GM23248 (cell line): ENCODE data around the gene NOTCH1. TPM values are rescaled to one million over a fixed set of nuclear protein-coding genes. Genes with fewer than 3 reads are reported as not detected.
"Not testable (repeated sequence)": the region's sequence is repeated elsewhere in the genome, so short reads cannot be mapped to it uniquely, and the experiment has no call there.

Experiments
- DNase-seq: peaks from one replicate; pipeline ENCODE4 v3.0.0-alpha.2; 2015
- H2AFZ ChIP-seq: fragments of 200-600 bp; sonication (generic); 2 replicates; pipeline ENCODE4 v1.6.1; 2016; ENCODE audit warnings: antibody characterized with exemption
- H3F3A ChIP-seq: fragments of 200-600 bp; sonication (generic); 2 replicates; pipeline ENCODE4 v1.6.1; 2016; ENCODE audit warnings: mild to moderate bottlenecking, antibody characterized with exemption, mixed run types; ENCODE audit not compliant: insufficient read depth
- H3K27ac ChIP-seq: fragments of 200-600 bp; sonication (generic); 2 replicates; pipeline ENCODE4 v1.5.1; 2016; ENCODE audit warnings: mild to moderate bottlenecking
- H3K27me3 ChIP-seq: fragments of 200-600 bp; sonication (generic); replicated peaks from 2 replicates; pipeline ENCODE4 v1.6.1; 2016; ENCODE audit warnings: mild to moderate bottlenecking; ENCODE audit not compliant: insufficient read depth
- H3K36me3 ChIP-seq: fragments of 200-600 bp; sonication (generic); 2 replicates; pipeline ENCODE4 v1.6.1; 2016; ENCODE audit warnings: low read depth, mild to moderate bottlenecking
- H3K4me1 ChIP-seq: fragments of 200-600 bp; sonication (generic); 2 replicates; pipeline ENCODE4 v1.6.1; 2016; ENCODE audit warnings: mild to moderate bottlenecking; ENCODE audit not compliant: insufficient read depth
- H3K4me2 ChIP-seq: fragments of 200-600 bp; sonication (generic); one replicate; pipeline ENCODE4 v1.6.1; 2016; ENCODE audit warnings: mild to moderate bottlenecking; ENCODE audit not compliant: unreplicated experiment
- H3K4me3 ChIP-seq: fragments of 200-600 bp; sonication (generic); 2 replicates; pipeline ENCODE4 v1.5.1; 2016; ENCODE audit warnings: mild to moderate bottlenecking
- H3K79me2 ChIP-seq: fragments of 200-600 bp; sonication (generic); 2 replicates; pipeline ENCODE4 v1.6.1; 2016; ENCODE audit warnings: mild to moderate bottlenecking; ENCODE audit not compliant: insufficient read depth
- H3K9ac ChIP-seq: fragments of 200-600 bp; sonication (generic); 2 replicates; pipeline ENCODE4 v1.6.1; 2016; ENCODE audit warnings: mild to moderate bottlenecking
- H3K9me2 ChIP-seq: fragments of 200-600 bp; sonication (generic); 2 replicates; pipeline ENCODE4 v1.6.1; 2016; ENCODE audit warnings: mixed run types, mild to moderate bottlenecking, moderate library complexity; ENCODE audit not compliant: insufficient read depth
- H3K9me3 ChIP-seq: fragments of 200-600 bp; sonication (generic); one replicate; pipeline ENCODE4 v1.6.1; 2017; ENCODE audit warnings: low read depth
- H4K20me1 ChIP-seq: fragments of 200-600 bp; sonication (generic); 2 replicates; pipeline ENCODE4 v1.6.0; 2016; ENCODE audit not compliant: insufficient read depth
- EZH2 ChIP-seq: fragments of 200-600 bp; sonication (generic); IDR thresholded peaks from 2 replicates; pipeline ENCODE4 v1.6.1; 2018; ENCODE audit warnings: antibody characterized with exemption, mild to moderate bottlenecking; ENCODE audit not compliant: insufficient read depth, poor library complexity, severe bottlenecking
- EZH2phosphoT487 ChIP-seq: fragments of 200-600 bp; sonication (generic); IDR thresholded peaks from 2 replicates; pipeline ENCODE4 v1.6.1; 2018; ENCODE audit warnings: antibody characterized with exemption, moderate library complexity, mild to moderate bottlenecking, low read depth; ENCODE audit not compliant: insufficient read depth
- WGBS, 2 experiments: methylation state at CpG; one replicate each; pipeline ENCODE4 v1.1.6; 2015 to 2017; ENCODE audit warnings: low lambda C conversion rate in 2 of 2, low coverage in 1 of 2; ENCODE audit errors: missing lambda C conversion rate in 2 of 2; 5-methylcytosine and 5-hydroxymethylcytosine counted together
- in situ Hi-C: fragments of 300-500 bp; cut with MboI; formaldehyde crosslinking; loops from 2 replicates; pipeline ENCODE4 v1.15.0; 2020
- polyA plus RNA-seq: library from polyadenylated mRNA; unstranded; fragments of >200 nt; fragmentation: Nextera tagmentation; extraction: Ambion mirVana; gene quantifications from 2 replicates; pipeline ENCODE4 v1.2.1, GENCODE V29; 2016
- total RNA-seq: library from RNA; depleted of rRNA; stranded (reverse); fragments of >200 nt; shearing (Covaris generic); gene quantifications from 2 replicates; pipeline ENCODE4 v1.2.3, GENCODE V29; 2014

NOTCH1 gene
- total and polyA plus RNA-seq, 2 experiments from 2014 or later, result 1.5 to 5.7 TPM

DNA sequence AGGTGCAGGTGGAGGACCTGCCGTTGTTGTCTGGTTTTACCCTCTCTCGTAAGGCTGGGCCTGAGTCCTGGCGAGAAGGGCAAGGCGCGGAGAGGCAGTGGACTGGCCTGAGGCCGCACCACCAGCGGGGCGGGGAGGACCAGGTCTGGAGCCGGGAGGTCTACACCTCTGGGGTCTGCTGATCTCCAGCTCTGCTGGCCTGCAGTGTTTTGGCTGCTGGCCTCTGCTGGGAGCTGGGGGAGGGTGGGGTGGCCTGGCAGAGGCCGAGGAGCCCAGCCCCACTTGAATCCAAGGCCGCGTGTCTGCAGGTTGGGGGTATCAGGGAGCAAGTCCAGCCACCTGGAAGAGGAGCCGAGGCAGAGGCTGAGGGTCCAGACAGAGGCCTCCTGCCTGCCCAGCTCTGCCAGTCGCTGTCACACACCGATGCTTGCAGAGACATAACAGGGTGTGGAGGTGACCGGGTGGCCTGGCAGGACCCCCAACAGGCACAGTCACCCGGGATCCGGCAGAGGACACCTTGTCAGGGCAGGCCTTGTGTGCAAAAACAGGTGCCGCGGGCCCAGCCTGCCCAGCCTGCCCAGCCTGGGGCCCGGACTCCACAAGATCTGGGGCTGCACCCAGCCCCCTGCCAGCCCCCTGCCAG, 29.9 kb upstream of the NOTCH1 start:
- Histone ChIP-seq H3K9me2 (no peaks in the 10 kb centered on the region), H3F3A (no peaks in the 10 kb centered on the region), H3K4me1 (no peaks in the 10 kb centered on the region), H3K9me3 (no peaks in the 10 kb centered on the region), H2AFZ (no peak overlapping the region), H3K4me2 (no peak overlapping the region), H3K4me3 (no peak overlapping the region), H3K27ac (no peak overlapping the region), H3K9ac (no peak overlapping the region), H3K36me3 (no peaks in the 10 kb centered on the region), H4K20me1 (no peaks in the 10 kb centered on the region), H3K27me3 (no peaks in the 10 kb centered on the region), H3K79me2 (no peaks in the 10 kb centered on the region)
- 74 to 82% methylated on average over 17 to 19 of the region's 21 CpGs for WGBS, 2 experiments
- in situ Hi-C loops, result no loop called here
- no peak for DNase-seq
- TF ChIP-seq EZH2 (no peak), EZH2phosphoT487 (no peak)

DNA sequence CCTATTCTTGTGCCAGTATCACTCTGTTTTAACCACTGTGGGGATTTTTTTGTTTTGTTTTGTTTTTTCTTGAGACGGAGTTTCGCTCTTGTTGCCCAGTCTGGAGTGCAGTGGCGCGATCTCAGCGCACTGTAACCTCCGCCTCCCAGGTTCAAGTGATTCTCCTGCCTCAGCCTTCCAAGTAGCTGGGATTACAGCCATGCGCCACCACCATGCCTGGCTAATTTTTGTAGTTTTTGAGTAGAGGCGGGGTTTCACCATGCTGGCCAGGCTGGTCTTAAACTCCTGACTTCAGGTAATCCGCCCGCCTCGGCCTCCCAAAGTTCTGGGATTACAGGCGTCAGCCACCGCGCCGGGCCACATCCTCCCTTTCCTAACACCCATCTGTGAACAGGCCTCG, 28.8 kb upstream of the NOTCH1 start:
- H3K27ac ChIP-seq, H3K9me2 ChIP-seq, H3K9ac ChIP-seq, H4K20me1 ChIP-seq, H3K4me2 ChIP-seq, H3F3A ChIP-seq, H3K36me3 ChIP-seq, H3K4me3 ChIP-seq, H3K27me3 ChIP-seq, H3K4me1 ChIP-seq, H3K79me2 ChIP-seq, in situ Hi-C loops, H2AFZ ChIP-seq, DNase-seq, H3K9me3 ChIP-seq: not testable (repeated sequence)
- 95 to 96% methylated on average over 15 to 16 of the region's 16 CpGs for WGBS, 2 experiments

DNA sequence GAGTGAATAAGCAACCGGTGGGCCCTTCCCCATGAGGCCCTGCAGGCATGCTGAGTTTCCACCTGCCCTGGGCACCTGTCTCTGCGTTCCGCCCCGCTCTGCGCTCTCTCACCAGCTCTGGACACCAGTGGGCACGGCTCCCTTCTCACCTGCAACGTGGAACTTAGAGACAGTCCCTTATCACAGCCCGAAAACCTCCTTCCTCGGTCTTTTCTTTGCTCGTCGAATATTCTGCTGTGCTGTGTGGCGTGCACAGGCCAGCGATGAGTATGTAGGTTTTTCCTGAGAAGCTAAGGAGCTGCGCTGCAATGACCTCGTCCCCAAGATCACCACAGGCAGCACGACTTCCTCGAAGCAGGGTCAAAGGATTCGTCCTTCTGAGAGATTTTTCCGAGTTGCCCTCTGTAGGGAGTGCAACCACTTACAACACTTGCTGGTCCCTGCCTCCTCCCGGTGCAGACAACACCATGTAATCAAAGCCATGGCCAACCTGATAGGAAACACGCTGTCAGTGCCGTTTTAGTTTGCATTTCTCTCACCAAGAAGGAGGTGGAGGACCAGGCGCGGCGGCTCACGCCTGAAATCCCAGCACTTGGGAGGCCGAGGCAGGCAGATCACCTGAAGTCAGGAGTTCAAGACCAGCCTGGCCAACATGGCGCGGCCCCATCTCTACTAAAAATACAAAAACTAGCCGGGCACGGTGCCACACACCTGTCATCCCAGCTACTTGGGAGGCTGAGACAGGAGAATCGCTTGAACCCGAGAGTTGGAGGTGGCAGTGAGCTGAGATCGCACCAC, 27.2 kb upstream of the NOTCH1 start:
- Histone ChIP-seq H3F3A (no peaks in the 10 kb centered on the region), H3K9me2 (no peaks in the 10 kb centered on the region), H3K4me2 (no peak overlapping the region), H3K27me3 (no peaks in the 10 kb centered on the region), H3K9me3 (no peaks in the 10 kb centered on the region), H3K79me2 (no peaks in the 10 kb centered on the region), H2AFZ (no peak overlapping the region), H3K36me3 (no peaks in the 10 kb centered on the region), H3K27ac (no peak overlapping the region), H3K9ac (no peak overlapping the region), H4K20me1 (no peaks in the 10 kb centered on the region), H3K4me1 (peaks cover 4% of the 10 kb centered on the region), H3K4me3 (no peak overlapping the region)
- no peak for DNase-seq
- WGBS, 2 experiments, result 90 to 91% methylated on average over 34 of the region's 34 CpGs
- in situ Hi-C loops, result no loop called here
- TF ChIP-seq EZH2 (no peak), EZH2phosphoT487 (no peak)

DNA sequence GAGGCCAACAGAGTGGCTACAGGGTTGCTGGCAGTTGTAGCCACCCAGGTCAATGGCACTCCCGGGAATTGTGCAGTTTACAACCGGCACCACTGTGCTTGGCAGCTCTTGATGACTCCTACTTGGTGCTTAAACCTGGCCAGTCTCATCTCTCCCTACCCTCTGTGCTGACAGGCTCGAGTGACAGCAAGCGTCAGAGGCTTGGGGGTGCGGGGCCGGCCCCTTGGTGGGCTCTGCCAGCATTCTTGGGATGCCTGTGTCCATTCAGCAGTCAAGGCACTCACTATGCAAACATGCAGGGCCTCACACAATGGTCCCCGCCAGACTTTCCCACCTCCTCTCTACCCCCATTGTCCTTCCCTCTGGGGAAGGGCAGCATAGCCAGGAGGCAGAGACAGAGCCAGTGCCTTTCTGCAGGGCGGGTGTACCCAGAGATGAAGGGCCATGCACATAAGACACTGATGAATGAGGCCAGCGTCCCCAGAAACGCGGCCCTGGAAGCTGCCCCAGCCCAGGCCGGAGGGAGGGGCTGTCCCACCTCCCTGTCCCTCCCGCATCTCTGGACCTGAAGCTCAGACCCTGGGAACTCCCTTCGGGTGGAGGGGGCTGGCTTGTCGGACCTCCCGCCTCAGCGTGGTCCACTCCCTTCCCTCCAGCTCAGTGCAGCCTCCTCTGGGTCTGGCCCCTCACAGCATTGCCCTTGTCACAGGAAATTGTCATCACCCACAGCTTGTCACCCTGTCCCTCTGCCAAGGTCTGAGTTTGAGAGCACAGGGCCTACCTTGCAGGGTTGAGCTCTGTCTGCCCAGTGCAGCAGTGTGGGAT, 26.4 kb upstream of the NOTCH1 start:
- in situ Hi-C loops, result no loop called here
- H3K9ac ChIP-seq, result no peak overlapping the region
- H3K4me1 ChIP-seq, result peaks cover 9% of the 10 kb centered on the region

More for the DNA sequence above, 26.4 kb upstream of the NOTCH1 start:
- Histone ChIP-seq H3K9me2 (no peaks in the 10 kb centered on the region), H2AFZ (no peak overlapping the region), H3K27me3 (no peaks in the 10 kb centered on the region), H3K4me2 (no peak overlapping the region), H3K36me3 (no peaks in the 10 kb centered on the region), H3K27ac (no peak overlapping the region), H4K20me1 (no peaks in the 10 kb centered on the region), H3K9me3 (no peaks in the 10 kb centered on the region), H3K79me2 (no peaks in the 10 kb centered on the region), H3K4me3 (no peak overlapping the region), H3F3A (no peaks in the 10 kb centered on the region)
- TF ChIP-seq EZH2phosphoT487 (no peak), EZH2 (no peak)
- WGBS, 2 experiments, result 74 to 76% methylated on average over 17 of the region's 17 CpGs
- DNase-seq, result no peak
